HCT116 (cell line): ENCODE results near the gene CMTM6.

Experiments used
- CEBPB ChIP-seq: IDR thresholded peaks from 2 replicates; pipeline ENCODE4 v1.6.1; 2012; ENCODE audit warnings: low read depth
- CTCF ChIP-seq, 3 experiments: fragments of 200-600 bp in 1 of 3; sonication (generic) in 1 of 3; IDR thresholded peaks in 2 of 3; conservative IDR thresholded peaks in 1 of 3; 2 replicates each; pipeline ENCODE4 v1.5.1; 2012 to 2017; ENCODE audit warnings: low read depth in 2 of 3, low read length in 2 of 3, antibody characterized with exemption in 1 of 3, borderline replicate concordance in 1 of 3, control low read depth in 1 of 3, mild to moderate bottlenecking in 1 of 3, mixed read lengths in 1 of 3, mixed run types in 1 of 3, moderate library complexity in 1 of 3; ENCODE audit not compliant: insufficient read depth in 1 of 3
- MAX ChIP-seq: IDR thresholded peaks from 2 replicates; pipeline ENCODE4 v1.6.1; 2012
- RAD21 ChIP-seq: IDR thresholded peaks from 2 replicates; pipeline ENCODE4 v1.6.1; 2012; ENCODE audit warnings: low read depth, mild to moderate bottlenecking
- TCF7L2 ChIP-seq: IDR thresholded peaks from 2 replicates; pipeline ENCODE4 v1.7.0; 2011; ENCODE audit warnings: borderline replicate concordance, inconsistent platforms; ENCODE audit not compliant: insufficient read depth, insufficient read length; ENCODE audit errors: extremely low read depth
- YY1 ChIP-seq: IDR thresholded peaks from 2 replicates; pipeline ENCODE4 v1.6.1; 2011; ENCODE audit warnings: low read length, low read depth, moderate library complexity, mild to moderate bottlenecking; ENCODE audit not compliant: insufficient replicate concordance; ENCODE audit errors: extremely low read depth
- ZNF274 ChIP-seq: fragments of 200-500 bp; sonication (Bioruptor generic); IDR thresholded peaks from 2 replicates; pipeline ENCODE4 v1.6.1; 2014; ENCODE audit warnings: mild to moderate bottlenecking, low read depth, low read length, inconsistent platforms

GRCh38 chr3:32432711-32433530, 69.7 kb downstream of the CMTM6 start:
- TF ChIP-seq RAD21 (no peak), YY1 (no peak), MAX (no peak), CEBPB (no peak), CTCF (IDR thresholded peaks at IDR 0.05 in 2 of 3, conservative IDR thresholded peaks at IDR 0.05 in 1 of 3; ENCODE audit: borderline replicate concordance in 1 of 3, insufficient read depth in 1 of 3, low read depth in 2 of 3, low read length in 2 of 3) (no peak), TCF7L2 (no peak), ZNF274 (no peak)
